UCSD-AML1 (cell line): ENCODE data around the gene RAD51B.

Experiments used
- DNase-seq: peaks from one replicate; lab custom pipeline; 2025; ENCODE audit not compliant: unreplicated experiment; lab: John Stamatoyannopoulos, UW

RAD51B gene

DNA sequence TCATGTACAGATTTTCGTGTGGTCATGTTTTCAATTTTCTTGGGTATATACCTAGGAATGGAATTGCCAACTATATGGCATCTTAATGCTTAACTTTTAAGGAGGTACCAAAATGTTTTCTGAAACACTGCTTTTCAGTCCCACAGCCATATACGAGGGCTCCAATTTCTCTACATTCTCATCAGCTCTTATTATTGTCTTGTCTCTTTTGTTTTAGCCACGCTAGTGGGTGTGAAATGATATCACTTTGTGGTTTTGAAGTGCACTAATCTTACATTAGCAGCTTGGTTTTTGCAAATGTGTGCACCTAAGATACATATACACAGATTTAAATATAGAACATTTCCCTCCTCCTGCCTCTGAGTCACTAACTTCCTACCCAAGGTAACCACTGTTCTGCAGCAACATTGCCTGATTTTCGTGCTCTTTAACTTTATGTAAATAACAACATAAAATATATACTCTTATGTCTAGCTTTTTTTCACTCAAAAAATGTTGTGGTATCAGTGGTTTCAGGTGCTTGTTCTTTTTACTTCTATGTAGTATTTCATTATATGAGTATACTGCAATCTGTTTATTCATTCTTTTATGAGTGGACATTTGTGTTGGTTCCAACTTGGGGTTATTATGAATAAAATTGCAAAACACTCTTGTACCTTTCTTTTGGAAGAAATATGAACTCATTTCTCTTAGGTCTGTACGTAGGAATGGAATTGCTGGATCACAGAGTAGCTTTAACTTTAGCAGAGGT, 900.2 kb downstream of the RAD51B start:
- no peak for DNase-seq

DNA sequence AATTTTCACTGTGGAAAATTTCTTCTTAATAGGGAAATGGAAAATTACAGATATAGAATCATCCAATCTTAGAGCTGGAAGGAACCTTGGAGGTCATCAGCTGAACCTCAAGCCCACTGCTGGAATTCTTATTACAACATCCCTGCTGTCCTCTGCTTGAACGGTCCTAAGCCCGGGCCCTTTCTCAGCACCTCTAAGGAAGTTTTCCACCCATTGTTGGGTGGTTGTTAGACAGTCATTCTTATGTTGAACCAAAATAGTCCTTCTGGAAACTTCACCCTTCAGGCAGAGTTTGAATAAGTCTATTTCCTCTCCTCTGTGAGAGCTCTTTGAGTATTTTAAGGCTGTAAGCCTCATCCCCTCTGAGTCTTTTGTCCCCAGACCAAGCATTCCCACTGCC, 902.6 kb downstream of the RAD51B start:
- DNase-seq, result no peak

DNA sequence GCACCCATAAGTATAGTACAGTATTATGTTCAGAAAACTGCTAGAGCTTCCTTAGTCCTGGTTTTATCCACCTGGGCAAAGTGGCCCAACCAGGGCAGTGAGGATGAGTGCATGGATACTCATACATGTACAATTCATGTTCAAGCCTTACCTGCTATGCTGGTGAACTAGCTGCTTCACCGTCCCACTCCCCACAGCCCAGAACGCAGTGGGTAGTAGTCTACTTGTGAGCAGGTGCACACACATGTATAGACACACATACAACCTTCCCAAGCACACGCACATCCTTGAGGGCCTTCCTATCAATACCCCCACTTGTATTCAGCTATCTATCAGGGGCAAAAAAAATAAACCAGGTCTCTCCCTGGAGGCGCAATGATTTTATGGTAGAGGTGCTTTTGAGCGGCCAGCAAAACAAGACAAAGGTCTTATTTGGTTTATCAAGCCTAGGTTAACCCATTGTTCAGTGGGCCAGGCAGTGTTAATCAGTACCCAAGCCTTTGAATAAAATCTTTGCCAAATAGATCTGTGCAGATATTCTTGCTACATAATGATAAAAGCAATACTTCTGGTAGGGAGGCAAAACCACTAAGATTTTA, 903.5 kb downstream of the RAD51B start:
- no peak for DNase-seq

DNA sequence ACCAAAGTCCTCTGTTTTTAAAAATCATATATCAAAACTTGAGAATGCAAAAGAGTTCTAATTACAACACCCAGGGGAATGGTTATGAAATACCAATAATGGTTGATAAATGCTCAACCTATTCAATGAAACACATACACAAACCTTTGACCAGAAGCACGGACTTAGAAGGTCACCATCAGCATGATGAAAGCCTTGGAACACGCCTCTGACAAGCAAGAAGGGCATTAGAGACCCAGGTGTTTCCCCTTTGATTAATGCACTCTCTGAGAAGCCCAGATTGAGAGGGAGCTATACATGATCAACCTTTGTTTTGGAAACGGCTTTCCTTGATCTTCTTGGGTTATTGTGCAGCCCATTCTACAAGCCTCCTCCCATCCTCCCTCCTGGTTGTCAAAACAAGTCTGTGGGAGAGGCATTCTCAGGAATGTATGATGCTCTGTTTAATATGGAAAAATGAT, 904.3 kb downstream of the RAD51B start:
- DNase-seq, result no peak

DNA sequence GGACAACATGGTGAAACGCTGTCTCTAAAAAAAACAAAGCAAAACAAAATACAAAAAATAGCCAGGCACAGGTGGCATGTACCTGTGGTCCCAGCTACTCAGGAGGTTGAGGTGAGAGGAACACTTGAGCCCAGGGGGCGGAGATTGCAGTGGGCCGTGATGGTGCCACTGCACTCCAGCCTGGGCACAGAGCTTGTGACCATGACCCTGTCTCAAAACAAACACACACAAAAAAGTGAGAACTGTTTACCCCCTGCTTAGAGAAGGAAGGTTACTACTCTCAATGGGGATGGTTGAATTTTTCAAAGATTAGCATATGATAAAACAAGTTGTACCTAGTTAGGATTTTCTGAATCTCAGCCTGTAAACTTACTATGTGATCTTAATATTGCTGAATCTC, 905.3 kb downstream of the RAD51B start:
- no peak for DNase-seq

DNA sequence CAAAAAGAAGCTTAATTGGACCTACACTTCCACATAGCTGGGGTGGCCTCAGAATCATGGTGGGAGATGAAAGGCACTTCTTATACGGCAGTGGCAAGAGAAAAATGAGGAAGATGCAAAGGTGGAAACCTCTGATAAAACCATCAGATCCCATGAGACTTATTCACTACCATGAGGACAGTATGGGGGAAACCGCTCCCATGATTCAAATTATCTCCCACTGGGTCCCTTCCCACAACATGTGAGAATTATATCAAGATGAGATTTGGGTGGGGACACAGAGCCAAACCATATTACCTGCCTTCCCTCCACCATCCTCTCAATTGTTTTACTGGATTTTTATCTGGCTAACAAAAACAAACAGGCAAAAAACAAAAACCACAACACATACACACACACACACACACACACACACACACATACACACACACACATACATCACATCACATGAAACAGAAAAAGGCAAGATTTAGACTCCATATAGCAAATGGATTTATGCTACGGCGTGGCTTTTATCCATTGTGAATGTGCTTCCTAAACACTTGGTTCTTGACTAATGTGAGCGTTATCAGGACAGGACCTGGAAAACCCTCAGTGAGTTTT, 906.6 kb downstream of the RAD51B start:
- no peak for DNase-seq

DNA sequence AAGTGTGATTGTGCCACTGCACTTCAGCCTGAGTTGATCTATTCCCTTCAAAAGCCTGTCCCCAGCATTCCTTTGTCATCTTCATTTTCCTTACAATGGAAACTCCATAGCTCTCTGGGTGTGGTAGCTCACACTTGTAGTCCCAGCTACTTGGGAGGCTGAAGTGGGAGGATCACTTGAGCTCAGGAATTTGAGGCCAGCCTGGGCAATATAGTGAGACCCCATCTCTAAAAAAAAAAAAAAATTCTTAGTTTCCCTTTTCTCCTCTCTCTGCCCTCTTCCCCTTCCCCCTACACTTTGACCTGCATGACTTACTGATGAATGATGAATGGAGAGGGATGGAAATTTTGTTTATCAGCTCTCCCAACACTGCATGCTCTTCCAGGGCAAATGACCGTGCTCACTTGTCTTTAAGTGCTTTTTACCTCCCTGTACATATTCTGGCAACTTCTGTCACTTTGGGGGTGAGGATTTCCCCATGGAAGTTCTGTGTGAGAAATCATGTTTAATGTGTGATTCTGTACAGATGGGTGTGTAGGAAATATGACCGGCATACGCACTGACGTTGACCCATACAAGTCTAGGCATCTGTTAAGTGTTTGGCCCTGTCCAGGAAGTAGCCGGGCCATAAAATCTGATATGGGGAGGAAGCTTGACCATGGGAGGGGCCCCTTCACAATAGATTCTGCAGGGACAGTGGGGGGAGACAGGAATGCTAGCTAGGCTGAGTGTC, 907.9 kb downstream of the RAD51B start:
- DNase-seq, result no peak

DNA sequence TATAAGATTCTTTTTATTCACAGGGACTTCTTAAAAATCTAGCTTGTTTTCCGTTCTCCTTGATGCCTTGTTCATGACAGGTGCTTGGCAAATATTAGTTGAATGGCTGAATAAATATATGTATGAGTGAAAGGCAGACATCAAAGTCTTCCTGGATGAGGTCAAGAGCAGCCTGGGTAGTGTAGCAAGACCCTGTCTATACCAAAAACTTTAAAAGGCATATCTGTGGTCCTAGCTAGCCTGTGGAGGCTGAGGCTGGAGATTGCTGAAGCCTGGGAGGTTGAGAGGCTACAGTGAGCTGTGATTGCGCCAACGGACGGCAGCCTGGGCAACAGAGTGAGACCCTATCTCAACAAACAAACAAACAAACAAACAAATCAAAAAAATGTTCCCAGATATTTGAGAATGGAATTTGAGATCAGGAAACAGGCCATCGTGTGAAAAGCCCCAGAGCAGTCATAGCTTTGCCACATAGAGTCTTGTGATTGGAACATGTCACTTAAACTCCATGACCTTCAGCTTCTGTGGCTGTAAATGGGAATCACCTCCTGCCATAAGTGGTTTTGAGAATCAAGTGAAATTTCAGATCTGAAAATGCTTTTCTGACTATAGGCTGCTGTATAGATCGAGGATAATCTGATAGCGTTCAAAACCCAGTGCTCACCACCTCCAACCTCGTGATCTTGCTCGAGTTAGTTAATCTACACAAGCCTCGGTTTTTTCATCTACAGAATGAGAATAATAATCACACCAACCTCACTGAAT, 908.9 kb downstream of the RAD51B start:
- no peak for DNase-seq

DNA sequence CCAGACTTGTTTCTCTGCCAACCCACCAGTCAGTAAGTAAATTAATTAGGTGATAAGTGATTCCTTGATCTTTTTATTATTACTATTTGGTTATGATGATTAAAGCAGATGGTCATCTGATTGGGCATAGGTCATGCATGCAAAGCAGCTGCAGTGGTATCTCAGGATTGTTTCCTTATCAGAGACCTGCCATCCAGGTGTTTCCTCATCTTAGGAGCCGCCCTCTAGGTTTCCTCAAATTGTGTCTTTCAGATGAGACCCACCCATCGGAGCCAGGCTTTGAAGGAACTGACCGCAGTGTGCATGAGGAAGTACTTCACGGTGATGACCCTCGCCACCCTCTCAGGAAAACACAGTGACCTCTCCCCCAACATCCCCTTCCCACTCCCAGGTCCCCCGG, 910.0 kb downstream of the RAD51B start:
- DNase-seq, result no peak

DNA sequence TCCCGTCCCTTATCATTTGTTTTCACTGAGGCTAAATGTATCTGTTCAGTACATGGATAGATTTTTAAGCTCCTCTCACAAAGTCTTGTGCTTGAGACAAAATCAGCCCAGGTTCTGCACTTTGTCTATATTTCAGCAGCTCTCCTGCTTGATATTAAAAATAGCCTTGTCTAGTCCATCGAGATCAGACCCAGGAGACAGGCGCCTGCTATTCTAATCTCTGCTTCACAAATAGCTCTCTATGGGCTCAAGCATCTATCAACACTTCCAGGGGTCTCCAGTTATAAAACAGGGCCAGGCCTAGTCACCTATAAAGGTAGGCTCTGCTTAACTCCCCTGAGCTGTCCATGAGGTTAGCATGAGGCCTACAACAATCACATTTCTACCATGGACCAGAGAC, 910.8 kb downstream of the RAD51B start:
- no peak for DNase-seq

DNA sequence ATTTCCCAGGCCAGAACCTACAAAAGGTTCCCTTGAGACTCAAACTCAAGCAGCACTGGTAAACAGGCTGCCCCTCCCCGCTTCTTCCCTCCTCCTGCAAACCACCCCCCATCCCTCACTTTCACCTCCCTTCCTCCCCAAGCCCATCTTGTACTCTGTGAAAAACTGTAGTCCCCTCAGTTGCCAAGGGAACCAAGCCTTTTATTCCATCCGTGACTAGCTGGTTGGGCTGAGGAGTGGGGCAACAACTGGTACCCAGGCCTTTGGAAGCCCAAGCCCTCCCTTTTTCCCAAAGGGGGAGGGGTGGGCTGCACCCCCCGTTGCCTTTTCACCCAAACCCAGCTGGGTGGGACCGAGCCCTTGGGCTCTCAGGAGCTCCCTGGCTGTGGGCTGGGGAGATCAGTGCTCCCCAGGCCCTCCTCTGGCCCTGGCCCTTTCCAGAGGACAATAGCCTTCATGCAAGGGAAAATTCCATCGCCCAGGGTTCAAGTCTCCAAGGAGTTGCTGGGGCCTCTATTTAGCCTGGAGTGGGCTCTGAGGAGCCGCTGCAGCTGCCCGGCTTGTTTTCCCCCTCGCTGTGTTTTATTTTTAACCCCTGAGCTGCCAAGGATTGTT, 911.3 kb downstream of the RAD51B start:
- DNase-seq, result no peak

DNA sequence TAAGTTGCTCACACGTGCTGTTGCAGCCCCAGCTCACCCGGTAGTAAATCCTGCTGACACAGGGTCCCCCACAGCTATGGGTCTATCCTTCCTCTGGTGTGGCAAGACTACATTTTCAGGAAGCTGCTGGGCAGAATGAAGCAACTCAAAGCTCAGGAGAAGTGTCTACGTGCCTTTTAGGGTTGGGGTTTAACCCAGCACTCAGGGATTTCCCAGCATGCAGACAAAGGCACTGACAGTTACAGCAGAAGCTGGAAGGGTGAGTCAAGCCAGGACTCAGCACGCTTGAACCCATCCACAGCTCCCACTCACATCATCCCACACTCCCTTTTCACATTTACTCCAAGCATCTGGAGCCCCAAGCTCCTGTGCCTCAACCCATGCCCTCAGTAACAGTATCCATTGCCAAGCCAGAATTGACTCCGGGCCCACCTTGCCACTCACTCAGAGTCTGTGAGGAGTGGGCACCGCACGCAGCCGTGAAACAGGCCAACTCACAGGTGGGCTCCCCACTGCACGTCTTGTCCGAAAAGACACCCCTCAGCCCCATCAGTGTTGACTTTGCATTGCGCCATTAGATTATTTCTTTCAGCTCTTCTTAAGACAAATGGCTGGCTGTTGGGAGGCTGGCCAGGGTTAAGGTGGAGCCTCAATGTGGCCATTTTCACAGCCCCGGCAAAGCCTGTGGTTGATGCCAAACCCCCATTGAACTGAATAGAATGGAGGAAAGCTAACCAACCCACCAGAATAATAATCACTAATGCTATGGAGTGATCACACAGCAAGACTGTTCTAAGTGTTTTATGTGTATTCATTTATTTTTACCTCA, 913.7 kb downstream of the RAD51B start:
- no peak for DNase-seq

DNA sequence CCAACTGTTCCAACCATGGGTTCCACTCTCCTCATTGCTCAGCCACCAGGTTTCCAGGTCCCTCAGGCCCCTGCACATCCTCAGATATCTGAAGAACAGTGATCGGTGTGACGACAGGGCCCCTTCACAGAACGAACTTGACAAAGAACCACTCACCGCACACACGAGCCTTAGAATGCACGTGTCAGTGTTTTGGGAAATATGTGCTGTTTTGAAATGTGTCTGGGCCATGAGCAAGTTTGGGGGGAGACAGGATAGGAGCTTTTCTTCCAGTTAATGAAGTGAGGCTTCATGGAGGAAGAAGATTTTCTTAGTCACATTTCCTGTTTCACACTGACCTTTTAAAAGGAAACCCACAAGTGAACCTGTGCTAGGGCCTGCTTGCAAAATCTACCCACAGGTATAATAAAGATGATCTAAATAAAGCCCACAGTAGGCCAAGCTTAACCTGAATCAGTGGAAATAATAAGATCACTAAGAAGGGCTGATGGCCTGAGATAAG, 914.7 kb downstream of the RAD51B start:
- DNase-seq, result no peak

DNA sequence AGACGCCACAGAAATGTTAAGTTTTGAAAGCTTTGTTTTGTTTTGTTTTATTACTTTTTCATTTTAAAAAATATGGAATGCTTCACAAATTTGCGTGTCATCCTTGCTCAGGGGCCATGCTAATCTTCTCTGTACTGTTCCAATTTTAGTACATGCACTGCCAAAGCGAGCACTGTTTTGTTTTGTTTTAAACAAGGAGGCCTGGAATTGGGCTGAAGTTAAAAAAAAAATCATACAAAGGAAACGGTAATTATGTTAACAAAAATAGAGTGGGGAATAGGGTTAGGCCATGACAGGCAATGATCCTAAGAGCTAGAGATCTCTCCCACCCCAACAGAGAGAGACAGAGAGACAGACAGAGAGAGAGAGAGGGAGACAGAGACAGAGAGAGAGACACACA, 916.3 kb downstream of the RAD51B start:
- no peak for DNase-seq

DNA sequence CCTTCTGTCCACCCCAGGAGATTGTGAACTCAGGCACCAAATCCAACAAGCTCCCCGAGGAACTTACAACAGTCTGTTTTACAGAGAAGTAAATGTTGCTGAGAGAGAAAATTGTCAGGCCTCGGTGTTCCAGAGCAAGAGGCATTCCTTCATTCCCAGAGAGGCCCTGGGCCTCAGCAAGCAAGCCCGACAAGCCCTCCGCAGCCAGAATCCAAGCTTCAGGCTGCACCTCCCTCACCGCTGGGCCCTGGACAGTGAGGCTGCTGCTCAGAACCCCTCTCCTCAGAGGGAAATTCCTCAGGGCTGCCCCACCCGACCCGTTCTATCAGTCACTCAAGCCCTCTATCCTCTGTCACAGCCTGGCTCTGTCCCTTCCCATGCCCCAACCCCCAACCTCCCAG, 916.9 kb downstream of the RAD51B start:
- no peak for DNase-seq

DNA sequence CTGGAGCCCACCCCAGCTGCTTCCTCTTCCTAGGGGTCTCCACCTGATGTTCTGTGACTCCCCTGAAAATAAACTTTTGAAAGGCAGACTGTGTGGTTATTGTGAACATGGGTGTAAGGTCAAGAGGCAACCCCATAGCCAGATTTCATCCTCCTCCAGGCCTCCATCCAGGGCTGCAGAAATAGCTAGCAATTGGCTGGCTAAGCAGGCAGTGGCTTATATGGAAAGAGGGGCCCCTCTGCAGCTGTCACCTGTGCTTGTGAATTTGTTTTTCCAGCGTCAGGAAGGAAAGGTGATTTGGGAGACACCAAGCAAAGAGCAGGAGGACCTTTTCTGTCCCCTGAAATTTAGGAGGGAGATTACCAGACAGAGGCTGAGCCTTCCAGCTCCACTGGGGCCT, 917.5 kb downstream of the RAD51B start:
- no peak for DNase-seq

DNA sequence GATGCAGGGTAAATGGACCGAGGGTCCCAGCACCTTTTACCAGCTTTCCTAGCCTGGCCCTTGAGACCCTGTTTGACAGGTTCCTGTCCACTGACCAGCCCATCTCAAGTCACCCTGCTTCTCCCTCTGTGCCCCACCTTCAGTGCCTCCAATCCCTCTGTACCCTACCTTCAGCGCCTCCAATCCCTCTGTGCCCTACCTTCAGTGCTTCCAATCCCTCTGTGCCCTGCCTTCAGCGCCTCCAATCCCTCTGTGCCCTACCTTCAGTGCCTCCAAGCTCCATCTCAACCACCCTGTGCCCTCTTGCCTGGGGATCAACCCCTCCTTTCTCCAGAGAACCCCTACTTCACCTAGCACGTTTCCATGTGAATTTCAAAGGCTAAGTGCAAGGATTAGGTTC, 919.0 kb downstream of the RAD51B start:
- no peak for DNase-seq

DNA sequence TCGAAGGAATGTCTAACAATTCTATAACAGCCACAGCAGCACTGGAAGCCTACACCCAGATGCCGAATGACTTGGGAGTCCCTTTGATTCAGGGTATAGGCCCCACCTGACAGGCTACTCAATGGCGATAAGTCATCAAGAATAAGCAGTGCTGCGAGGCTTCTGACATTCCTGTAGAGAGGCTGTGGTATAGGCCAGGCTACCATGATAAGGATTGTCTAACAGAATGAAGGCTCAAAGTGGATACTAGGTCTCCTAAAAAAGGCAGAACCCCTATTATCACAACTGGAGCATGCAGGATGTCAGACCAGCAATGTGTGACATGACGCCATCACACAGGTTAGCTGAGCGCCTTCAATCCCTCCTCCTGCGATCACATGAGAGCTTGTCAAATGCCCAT, 920.1 kb downstream of the RAD51B start:
- DNase-seq, result no peak

DNA sequence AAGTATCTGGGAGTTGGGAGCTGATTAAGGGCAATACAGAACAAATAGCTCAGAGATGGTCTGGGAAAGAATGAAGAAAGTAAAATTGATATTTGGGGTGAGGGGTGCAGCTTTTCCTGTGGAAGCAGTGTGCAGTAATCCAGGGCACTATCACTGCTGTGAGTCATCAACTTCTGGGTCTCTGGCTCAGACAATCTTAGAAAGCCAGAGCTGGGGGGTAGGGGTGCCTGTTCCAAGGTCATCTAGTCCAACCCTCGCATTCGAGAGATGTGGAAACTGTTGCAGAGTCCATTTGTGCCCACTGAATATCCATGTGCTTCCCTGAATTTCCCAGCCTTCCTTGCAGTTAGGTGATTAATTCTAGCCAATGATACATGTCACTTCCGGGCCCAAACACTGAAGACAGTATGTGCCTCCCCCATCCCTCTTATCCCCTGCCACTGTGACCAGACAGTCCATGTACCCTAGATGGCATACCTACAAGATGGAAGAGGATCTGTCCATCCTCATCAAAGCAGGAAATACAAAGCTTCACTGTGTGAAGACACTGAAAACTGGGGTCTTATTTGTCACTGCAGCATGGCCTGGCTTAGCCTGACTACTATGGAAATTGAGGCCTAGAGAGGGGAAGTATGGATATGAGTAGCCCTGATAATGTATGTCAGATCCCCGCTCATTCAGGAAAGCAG, 921.4 kb downstream of the RAD51B start:
- DNase-seq, result no peak
